Measurements from ENCODE around the gene EPHB6. TPM values are rescaled to one million over a fixed set of nuclear protein-coding genes. Genes with fewer than 3 reads are reported as not detected.

Gene EPHB6
- total RNA-seq, 2 experiments from 2014 or later = 0.41 to 0.57 TPM

GRCh38 chr7:142915315-142915714, 60.4 kb downstream of the EPHB6 start:
- Histone ChIP-seq H3K9me3 (ENCODE audit: low read length) (no peaks in the 10 kb centered on the region), H3K4me2 (ENCODE audit: low read length) (no peak overlapping the region), H3K4me3 (ENCODE audit: low read depth, low read length, poor library complexity, severe bottlenecking) (no peak overlapping the region), H3K4me1 (ENCODE audit: insufficient read depth, low read length, poor library complexity, severe bottlenecking) (no peaks in the 10 kb centered on the region), H4K20me1 (ENCODE audit: insufficient read depth, low read length) (no peaks in the 10 kb centered on the region), H3K36me3 (ENCODE audit: insufficient read depth, low read length) (no peaks in the 10 kb centered on the region), H2AFZ (ENCODE audit: low read length) (no peak overlapping the region), H3K9me2 (ENCODE audit: insufficient read depth, low read length) (no peaks in the 10 kb centered on the region), H3K27ac (ENCODE audit: low read depth, low read length, poor library complexity, severe bottlenecking) (no peak overlapping the region), H3K79me2 (ENCODE audit: insufficient read depth, low read depth, low read length) (no peaks in the 10 kb centered on the region)
- TF ChIP-seq EZH2phosphoT487 (IDR thresholded peaks at IDR 0.05; ENCODE audit: borderline replicate concordance, low read depth, low read length) = no peak
- TF ChIP-seq, protein P1, sequence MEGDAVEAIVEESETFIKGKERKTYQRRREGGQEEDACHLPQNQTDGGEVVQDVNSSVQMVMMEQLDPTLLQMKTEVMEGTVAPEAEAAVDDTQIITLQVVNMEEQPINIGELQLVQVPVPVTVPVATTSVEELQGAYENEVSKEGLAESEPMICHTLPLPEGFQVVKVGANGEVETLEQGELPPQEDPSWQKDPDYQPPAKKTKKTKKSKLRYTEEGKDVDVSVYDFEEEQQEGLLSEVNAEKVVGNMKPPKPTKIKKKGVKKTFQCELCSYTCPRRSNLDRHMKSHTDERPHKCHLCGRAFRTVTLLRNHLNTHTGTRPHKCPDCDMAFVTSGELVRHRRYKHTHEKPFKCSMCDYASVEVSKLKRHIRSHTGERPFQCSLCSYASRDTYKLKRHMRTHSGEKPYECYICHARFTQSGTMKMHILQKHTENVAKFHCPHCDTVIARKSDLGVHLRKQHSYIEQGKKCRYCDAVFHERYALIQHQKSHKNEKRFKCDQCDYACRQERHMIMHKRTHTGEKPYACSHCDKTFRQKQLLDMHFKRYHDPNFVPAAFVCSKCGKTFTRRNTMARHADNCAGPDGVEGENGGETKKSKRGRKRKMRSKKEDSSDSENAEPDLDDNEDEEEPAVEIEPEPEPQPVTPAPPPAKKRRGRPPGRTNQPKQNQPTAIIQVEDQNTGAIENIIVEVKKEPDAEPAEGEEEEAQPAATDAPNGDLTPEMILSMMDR (conservative IDR thresholded peaks at IDR 0.05; ENCODE audit: low read length) = no peak
- no peak for DNase-seq (ENCODE audit: low spot score)
- POLR2A ChIA-PET = interaction anchor here (1.5 kb wide), 1 partner anchor 12 kb away, joined by 4 read pairs; no protein-coding TSS in a partner anchor
- BruUV-seq (replicated peaks) = no TSS peak
- intact Hi-C loops (cut with micrococcal nuclease; ENCODE audit: unreplicated experiment) = no loop called here
- CTCF ChIA-PET (ENCODE audit: unreplicated experiment) = no interaction called here

DNA sequence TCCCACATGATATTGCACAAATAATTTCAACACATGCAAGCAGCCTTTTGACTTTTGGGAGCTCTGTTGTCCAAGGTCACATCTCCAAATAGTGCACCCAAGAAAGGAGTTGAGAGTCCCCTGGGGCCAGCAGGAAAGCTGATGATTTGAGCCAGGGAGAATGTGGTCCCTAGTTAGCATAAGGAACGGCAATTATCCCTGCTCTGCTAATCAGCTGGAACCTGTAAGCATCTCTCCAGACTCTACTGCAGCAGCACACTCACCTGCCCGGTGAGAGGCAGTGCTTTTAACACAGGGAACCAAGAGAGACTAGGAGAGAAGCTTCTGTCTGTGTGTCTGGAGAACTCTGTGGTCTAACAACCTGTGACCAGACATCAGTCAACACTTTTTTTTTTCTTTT, 61.6 kb downstream of the EPHB6 start:
- CTCF ChIA-PET (ENCODE audit: unreplicated experiment) = no interaction called here

GRCh38 chr7:142917447-142917846, 62.6 kb downstream of the EPHB6 start:
- H3K4me1 ChIP-seq (ENCODE audit: insufficient read depth, low read length, poor library complexity, severe bottlenecking) = no peaks in the 10 kb centered on the region
- H3K79me2 ChIP-seq (ENCODE audit: insufficient read depth, low read depth, low read length) = no peaks in the 10 kb centered on the region
- CTCF ChIA-PET (ENCODE audit: unreplicated experiment) = no interaction called here
- no peaks in the 10 kb centered on the region for H3K9me2 ChIP-seq (ENCODE audit: insufficient read depth, low read length)
- no peaks in the 10 kb centered on the region for H4K20me1 ChIP-seq (ENCODE audit: insufficient read depth, low read length)
- intact Hi-C loops (cut with micrococcal nuclease; ENCODE audit: unreplicated experiment) = no loop called here
- H3K27ac ChIP-seq (ENCODE audit: low read depth, low read length, poor library complexity, severe bottlenecking) = no peak overlapping the region
- no peaks in the 10 kb centered on the region for H3K9me3 ChIP-seq (ENCODE audit: low read length)
- no peak overlapping the region for H3K4me2 ChIP-seq (ENCODE audit: low read length)
- H3K36me3 ChIP-seq (ENCODE audit: insufficient read depth, low read length) = no peaks in the 10 kb centered on the region
- POLR2A ChIA-PET = no interaction called here
- H3K4me3 ChIP-seq (ENCODE audit: low read depth, low read length, poor library complexity, severe bottlenecking) = no peak overlapping the region
- no peak for DNase-seq (ENCODE audit: low spot score)
- H2AFZ ChIP-seq (ENCODE audit: low read length) = no peak overlapping the region
- TF ChIP-seq EZH2phosphoT487 (IDR thresholded peaks at IDR 0.05; ENCODE audit: borderline replicate concordance, low read depth, low read length) = no peak
- TF ChIP-seq, protein P1 (conservative IDR thresholded peaks at IDR 0.05; ENCODE audit: low read length) = no peak
- no TSS peak for BruUV-seq (replicated peaks)

More for the DNA sequence above, 61.6 kb downstream of the EPHB6 start:
- Histone ChIP-seq H4K20me1 (ENCODE audit: insufficient read depth, low read length) (no peaks in the 10 kb centered on the region), H3K4me3 (ENCODE audit: low read depth, low read length, poor library complexity, severe bottlenecking) (no peak overlapping the region), H3K79me2 (ENCODE audit: insufficient read depth, low read depth, low read length) (no peaks in the 10 kb centered on the region), H2AFZ (ENCODE audit: low read length) (no peak overlapping the region), H3K9me2 (ENCODE audit: insufficient read depth, low read length) (no peaks in the 10 kb centered on the region), H3K9me3 (ENCODE audit: low read length) (no peaks in the 10 kb centered on the region), H3K27ac (ENCODE audit: low read depth, low read length, poor library complexity, severe bottlenecking) (no peak overlapping the region), H3K4me1 (ENCODE audit: insufficient read depth, low read length, poor library complexity, severe bottlenecking) (no peaks in the 10 kb centered on the region), H3K4me2 (ENCODE audit: low read length) (no peak overlapping the region), H3K36me3 (ENCODE audit: insufficient read depth, low read length) (no peaks in the 10 kb centered on the region)
- intact Hi-C loops (cut with micrococcal nuclease; ENCODE audit: unreplicated experiment) = no loop called here
- no TSS peak for BruUV-seq (replicated peaks)
- TF ChIP-seq, protein P1 (conservative IDR thresholded peaks at IDR 0.05; ENCODE audit: low read length) = no peak
- no peak for TF ChIP-seq EZH2phosphoT487 (IDR thresholded peaks at IDR 0.05; ENCODE audit: borderline replicate concordance, low read depth, low read length)
- no peak for DNase-seq (ENCODE audit: low spot score)
- POLR2A ChIA-PET = interaction anchor here (0.6 to 1.5 kb wide), 2 partner anchors 11 to 1817 kb away, joined by 4 to 6 read pairs; no protein-coding TSS in a partner anchor

Measured in OCI-LY7 (cell line).